ENCODE results near the gene SPINDOC. TPM values are rescaled to one million over a fixed set of nuclear protein-coding genes. Genes with fewer than 3 reads are reported as not detected.

Gene SPINDOC
- total RNA-seq, 1 donor from 2014 or later = 20.8 TPM

DNA sequence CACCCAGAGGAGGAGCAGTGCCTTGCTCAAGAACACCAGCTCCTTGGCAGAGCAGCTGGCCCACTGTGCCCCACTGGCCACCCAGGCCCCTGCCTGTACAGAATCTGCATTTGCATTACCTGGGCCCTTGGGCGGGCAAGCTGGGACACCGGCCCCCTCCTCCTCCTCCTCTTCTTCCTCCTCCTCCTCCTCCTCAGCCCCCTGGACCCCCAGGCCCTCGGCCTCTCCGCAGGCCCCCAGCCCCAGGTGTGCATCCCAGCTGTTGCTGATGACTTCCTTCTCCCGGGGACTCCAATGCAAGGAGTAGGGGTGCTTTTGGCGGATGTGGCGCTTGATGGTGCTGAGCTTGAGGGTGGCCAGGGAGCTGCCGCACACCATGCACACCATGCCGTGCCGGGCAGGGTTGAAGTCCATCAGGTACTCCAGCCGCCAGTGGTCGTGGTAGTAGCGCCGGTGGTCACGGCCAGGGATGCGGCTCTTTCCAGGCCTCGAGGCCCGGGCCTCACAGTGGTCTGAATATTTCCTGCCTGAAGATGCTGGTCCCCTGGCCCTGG is 47.5 kb upstream of the SPINDOC start:
- DNase-seq = no peak
- Mint-ChIP-seq H3K4me3 (no peak overlapping the region), H3K27me3 (no peaks in the 10 kb centered on the region), H3K9me3 (no peaks in the 10 kb centered on the region), H3K4me1 (peaks cover 11% of the 10 kb centered on the region), H3K36me3 (ENCODE audit: low read depth) (peaks cover 5% of the 10 kb centered on the region), H3K27ac (no peak overlapping the region)
- no peak for ATAC-seq (ENCODE audit: low read depth)
- CTCF ChIA-PET = interaction anchor here (0.9 to 1.3 kb wide), 2 partner anchors 95 to 180 kb away, joined by 3 to 4 read pairs; partner anchors contain the start of gene ATL3
- TF ChIP-seq, protein P1, sequence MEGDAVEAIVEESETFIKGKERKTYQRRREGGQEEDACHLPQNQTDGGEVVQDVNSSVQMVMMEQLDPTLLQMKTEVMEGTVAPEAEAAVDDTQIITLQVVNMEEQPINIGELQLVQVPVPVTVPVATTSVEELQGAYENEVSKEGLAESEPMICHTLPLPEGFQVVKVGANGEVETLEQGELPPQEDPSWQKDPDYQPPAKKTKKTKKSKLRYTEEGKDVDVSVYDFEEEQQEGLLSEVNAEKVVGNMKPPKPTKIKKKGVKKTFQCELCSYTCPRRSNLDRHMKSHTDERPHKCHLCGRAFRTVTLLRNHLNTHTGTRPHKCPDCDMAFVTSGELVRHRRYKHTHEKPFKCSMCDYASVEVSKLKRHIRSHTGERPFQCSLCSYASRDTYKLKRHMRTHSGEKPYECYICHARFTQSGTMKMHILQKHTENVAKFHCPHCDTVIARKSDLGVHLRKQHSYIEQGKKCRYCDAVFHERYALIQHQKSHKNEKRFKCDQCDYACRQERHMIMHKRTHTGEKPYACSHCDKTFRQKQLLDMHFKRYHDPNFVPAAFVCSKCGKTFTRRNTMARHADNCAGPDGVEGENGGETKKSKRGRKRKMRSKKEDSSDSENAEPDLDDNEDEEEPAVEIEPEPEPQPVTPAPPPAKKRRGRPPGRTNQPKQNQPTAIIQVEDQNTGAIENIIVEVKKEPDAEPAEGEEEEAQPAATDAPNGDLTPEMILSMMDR (IDR thresholded peaks at IDR 0.05) = no peak
- POLR2A ChIA-PET = interaction anchor here (0.6 kb wide), 1 partner anchor 957 kb away, joined by 4 read pairs; the partner anchor contains the start of gene NRXN2
- intact Hi-C loops (cut with micrococcal nuclease) = loop anchor here (5.0 kb wide), 2 partner anchors 402 to 537 kb away; partner anchors contain the start of genes CATSPERZ and MACROD1

DNA sequence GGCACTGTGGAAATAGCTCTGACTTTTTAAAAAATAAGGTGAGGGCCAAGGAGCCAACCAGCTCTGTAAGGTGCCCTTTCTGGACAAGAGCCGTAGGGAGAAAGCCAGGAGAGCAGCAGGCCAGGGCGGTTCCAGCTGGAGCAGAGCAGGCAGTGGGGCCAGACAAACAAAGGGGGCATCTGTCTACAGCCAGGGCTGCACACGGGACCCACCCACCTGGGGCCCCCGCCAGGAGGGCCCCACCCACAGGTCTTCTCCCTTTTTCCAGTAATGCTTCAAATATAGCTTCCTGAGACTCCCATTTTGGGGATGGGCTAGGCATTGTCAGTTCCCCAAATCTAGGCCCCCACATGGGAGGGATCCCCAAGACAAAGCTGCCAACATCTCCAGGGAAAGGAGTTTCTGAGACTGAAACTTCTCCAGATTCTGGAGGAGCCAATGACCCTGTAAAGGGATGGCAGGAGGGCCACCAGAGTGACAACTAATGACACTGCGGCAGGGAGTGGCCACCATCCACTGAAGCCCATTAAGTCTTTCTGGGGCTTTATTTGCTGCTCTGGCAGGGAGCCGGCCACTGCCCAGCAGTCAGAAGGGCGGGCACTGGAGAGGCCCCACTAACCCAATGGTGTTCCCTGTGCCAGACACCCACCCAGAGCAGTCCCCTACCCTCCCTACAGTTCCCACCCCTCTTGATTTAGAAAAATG is 46.6 kb upstream of the SPINDOC start:
- DNase-seq = no peak
- TF ChIP-seq, protein P1 (IDR thresholded peaks at IDR 0.05) = no peak
- peak overlapping the region; percentile 94 for H3K4me3 Mint-ChIP-seq
- CTCF ChIA-PET = interaction anchor here (1.3 kb wide), 1 partner anchor 96 kb away, joined by 4 read pairs; the partner anchor contains the start of gene ATL3
- H3K36me3 Mint-ChIP-seq (ENCODE audit: low read depth) = peaks cover 5% of the 10 kb centered on the region
- no peak overlapping the region for H3K27ac Mint-ChIP-seq
- no peaks in the 10 kb centered on the region for H3K27me3 Mint-ChIP-seq
- POLR2A ChIA-PET = interaction anchor here (3.8 kb wide), 1 partner anchor 71 kb away, joined by 21 read pairs; the partner anchor contains the start of gene MARK2
- ATAC-seq (ENCODE audit: low read depth) = no peak
- no peaks in the 10 kb centered on the region for H3K9me3 Mint-ChIP-seq
- H3K4me1 Mint-ChIP-seq = peaks cover 11% of the 10 kb centered on the region
- intact Hi-C loops (cut with micrococcal nuclease) = loop anchor here (5.0 kb wide), 2 partner anchors 401 to 536 kb away; partner anchors contain the start of genes CATSPERZ and MACROD1

DNA sequence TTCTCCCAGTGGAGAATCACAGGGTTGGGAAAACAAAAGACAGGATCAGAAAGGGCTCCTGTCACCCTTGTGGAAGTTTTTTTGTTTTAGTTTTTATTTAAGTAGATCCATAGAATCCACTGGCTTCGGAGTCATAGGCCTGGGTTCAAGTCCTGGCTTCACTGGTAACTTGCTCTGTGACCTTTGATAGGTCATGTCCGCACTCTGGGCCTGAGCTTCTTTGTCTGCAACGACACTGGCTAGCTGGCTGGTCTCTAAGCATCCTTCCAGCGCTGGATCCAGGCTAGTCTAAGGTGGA is 46.0 kb upstream of the SPINDOC start:
- no peaks in the 10 kb centered on the region for H3K9me3 Mint-ChIP-seq
- ChIA-PET CTCF (interaction anchor here (0.8 to 2.4 kb wide), 10 partner anchors 12 to 386 kb away, joined by 3 to 17 read pairs (median 3); partner anchors contain the start of genes ATL3, MARK2 and RTN3), POLR2A (interaction anchor here (0.7 to 3.8 kb wide), 2 partner anchors 70 to 417 kb away, joined by 3 to 21 read pairs; partner anchors contain the start of gene MARK2)
- H3K4me1 Mint-ChIP-seq = peaks cover 11% of the 10 kb centered on the region
- ATAC-seq (ENCODE audit: low read depth) (no peak), DNase-seq (no peak)
- peaks cover 1% of the 10 kb centered on the region for H3K27me3 Mint-ChIP-seq
- intact Hi-C loops (cut with micrococcal nuclease) = loop anchor here (5.0 kb wide), 2 partner anchors 400 to 535 kb away; partner anchors contain the start of genes CATSPERZ and MACROD1
- peak overlapping the region; percentile 83 for H3K27ac Mint-ChIP-seq
- H3K4me3 Mint-ChIP-seq = peak overlapping the region; percentile 94
- H3K36me3 Mint-ChIP-seq (ENCODE audit: low read depth) = peaks cover 5% of the 10 kb centered on the region
- TF ChIP-seq, protein P1 (IDR thresholded peaks at IDR 0.05) = no peak

DNA sequence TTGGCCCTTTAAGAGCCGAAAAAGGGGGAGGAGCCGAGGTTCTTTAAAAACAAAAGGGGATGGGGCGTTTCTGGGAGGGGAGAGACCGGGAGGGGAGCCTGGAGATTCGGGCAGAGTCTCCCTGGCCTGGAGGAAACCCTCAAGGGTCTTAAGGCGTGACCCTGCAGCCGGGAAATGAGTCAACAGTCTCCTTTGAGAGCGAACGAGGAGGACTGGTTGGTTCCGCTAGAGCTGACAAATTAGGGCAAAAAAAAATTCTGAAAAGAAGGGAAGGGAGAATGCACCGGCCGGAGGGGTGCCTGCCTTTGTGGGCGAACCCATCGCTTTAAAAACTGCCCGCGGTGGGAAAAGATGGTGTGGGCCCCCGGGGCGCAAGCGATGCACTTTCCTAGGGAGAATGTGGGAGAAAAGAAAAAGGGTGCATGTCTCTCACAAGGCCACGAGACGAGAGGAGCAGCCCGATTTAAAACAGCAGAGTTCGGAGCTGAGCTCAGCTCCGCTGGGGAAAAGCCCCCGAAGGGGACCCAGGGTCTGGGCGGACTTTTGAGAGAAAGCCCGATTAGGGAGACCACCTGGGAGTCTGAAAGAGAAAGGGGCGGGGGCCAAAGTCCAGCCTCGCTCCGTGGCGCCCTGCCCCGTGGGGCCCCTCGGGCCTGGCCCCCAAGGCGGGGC is 45.6 kb upstream of the SPINDOC start:
- H3K27me3 Mint-ChIP-seq = peaks cover 3% of the 10 kb centered on the region
- ATAC-seq (ENCODE audit: low read depth) = peak; percentile 19
- TF ChIP-seq, protein P1 (IDR thresholded peaks at IDR 0.05) = no peak
- CTCF ChIA-PET = interaction anchor here (0.7 to 2.4 kb wide), 15 partner anchors 11 to 385 kb away, joined by 3 to 17 read pairs (median 3); partner anchors contain the start of genes ATL3, MARK2 and RTN3
- no peaks in the 10 kb centered on the region for H3K9me3 Mint-ChIP-seq
- POLR2A ChIA-PET = interaction anchor here (0.6 to 3.8 kb wide), 3 partner anchors 70 to 1835 kb away, joined by 3 to 21 read pairs (median 3); partner anchors contain the start of gene MARK2
- H3K36me3 Mint-ChIP-seq (ENCODE audit: low read depth) = peaks cover 5% of the 10 kb centered on the region
- H3K4me3 Mint-ChIP-seq = peak overlapping the region; percentile 94
- DNase-seq = peak; percentile 35
- H3K4me1 Mint-ChIP-seq = peaks cover 11% of the 10 kb centered on the region
- intact Hi-C loops (cut with micrococcal nuclease) = loop anchor here (1.0 to 5.0 kb wide), 7 partner anchors 71 to 535 kb away; partner anchors contain the start of genes CATSPERZ, MACROD1, MARK2 and NAA40
- peak overlapping the region; percentile 83 for H3K27ac Mint-ChIP-seq
